ENCODE results near the gene MYRF.

MYRF gene

GRCh38 chr11:61832207-61832606, 79.8 kb downstream of the MYRF start:
- TF ChIP-seq, protein P1, sequence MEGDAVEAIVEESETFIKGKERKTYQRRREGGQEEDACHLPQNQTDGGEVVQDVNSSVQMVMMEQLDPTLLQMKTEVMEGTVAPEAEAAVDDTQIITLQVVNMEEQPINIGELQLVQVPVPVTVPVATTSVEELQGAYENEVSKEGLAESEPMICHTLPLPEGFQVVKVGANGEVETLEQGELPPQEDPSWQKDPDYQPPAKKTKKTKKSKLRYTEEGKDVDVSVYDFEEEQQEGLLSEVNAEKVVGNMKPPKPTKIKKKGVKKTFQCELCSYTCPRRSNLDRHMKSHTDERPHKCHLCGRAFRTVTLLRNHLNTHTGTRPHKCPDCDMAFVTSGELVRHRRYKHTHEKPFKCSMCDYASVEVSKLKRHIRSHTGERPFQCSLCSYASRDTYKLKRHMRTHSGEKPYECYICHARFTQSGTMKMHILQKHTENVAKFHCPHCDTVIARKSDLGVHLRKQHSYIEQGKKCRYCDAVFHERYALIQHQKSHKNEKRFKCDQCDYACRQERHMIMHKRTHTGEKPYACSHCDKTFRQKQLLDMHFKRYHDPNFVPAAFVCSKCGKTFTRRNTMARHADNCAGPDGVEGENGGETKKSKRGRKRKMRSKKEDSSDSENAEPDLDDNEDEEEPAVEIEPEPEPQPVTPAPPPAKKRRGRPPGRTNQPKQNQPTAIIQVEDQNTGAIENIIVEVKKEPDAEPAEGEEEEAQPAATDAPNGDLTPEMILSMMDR (IDR thresholded peaks at IDR 0.05; ENCODE audit: unreplicated experiment in 3 of 3), result no peak
- Mint-ChIP-seq H3K9me3 (no peaks in the 10 kb centered on the region), H3K4me3 (peak overlapping the region; percentile 58 to 84 (median 75)), H3K27ac (peak overlapping the region; percentile 4 to 81 (median 45)), H3K4me1 (peaks cover 56% of the 10 kb centered on the region), H3K36me3 (ENCODE audit: low read depth) (peaks cover 15% of the 10 kb centered on the region), H3K27me3 (ENCODE audit: low read depth) (no peaks in the 10 kb centered on the region)

DNA sequence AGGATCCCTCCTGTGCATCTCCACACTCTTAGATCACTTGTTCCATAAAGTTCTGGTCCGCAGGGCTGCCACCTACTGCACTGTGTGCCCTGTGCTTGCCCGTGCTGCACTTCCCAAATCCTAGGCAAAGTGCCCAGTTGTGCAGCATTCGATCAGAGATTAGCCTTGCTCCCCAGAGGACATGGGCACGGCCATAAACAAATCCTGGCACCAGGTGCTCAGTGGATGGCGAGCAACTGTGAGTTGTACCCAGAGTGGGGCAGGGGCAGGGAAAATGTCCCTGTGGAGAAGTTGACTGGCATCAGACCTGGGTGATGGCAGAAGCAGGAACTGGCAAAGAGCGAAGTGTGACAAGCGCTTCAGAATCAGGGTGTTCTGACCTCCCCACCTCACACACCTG, 80.3 kb downstream of the MYRF start:
- TF ChIP-seq, protein P1 (IDR thresholded peaks at IDR 0.05; ENCODE audit: unreplicated experiment in 3 of 3), result no peak
- Mint-ChIP-seq H3K9me3 (no peaks in the 10 kb centered on the region), H3K27me3 (ENCODE audit: low read depth) (no peaks in the 10 kb centered on the region), H3K27ac (peak overlapping the region; percentile 58 to 71 (median 66)), H3K36me3 (ENCODE audit: low read depth) (peaks cover 15% of the 10 kb centered on the region), H3K4me1 (peaks cover 55% of the 10 kb centered on the region), H3K4me3 (peak overlapping the region in 2 of 3 experiments; percentile 54 to 61)

- H3K27me3 Mint-ChIP-seq (ENCODE audit: low read depth), result no peaks in the 10 kb centered on the region
- peaks cover 21% of the 10 kb centered on the region for H3K36me3 Mint-ChIP-seq (ENCODE audit: low read depth)
- H3K4me3 Mint-ChIP-seq, result no peak overlapping the region
- peak overlapping the region; percentile 71 to 87 (median 82) for H3K27ac Mint-ChIP-seq
- TF ChIP-seq, protein P1 (IDR thresholded peaks at IDR 0.05; ENCODE audit: unreplicated experiment in 3 of 3), result no peak
- no peaks in the 10 kb centered on the region for H3K9me3 Mint-ChIP-seq
- peaks cover 55% of the 10 kb centered on the region for H3K4me1 Mint-ChIP-seq
Observed at GRCh38 chr11:61833471-61833870, 81.0 kb downstream of the MYRF start.

DNA sequence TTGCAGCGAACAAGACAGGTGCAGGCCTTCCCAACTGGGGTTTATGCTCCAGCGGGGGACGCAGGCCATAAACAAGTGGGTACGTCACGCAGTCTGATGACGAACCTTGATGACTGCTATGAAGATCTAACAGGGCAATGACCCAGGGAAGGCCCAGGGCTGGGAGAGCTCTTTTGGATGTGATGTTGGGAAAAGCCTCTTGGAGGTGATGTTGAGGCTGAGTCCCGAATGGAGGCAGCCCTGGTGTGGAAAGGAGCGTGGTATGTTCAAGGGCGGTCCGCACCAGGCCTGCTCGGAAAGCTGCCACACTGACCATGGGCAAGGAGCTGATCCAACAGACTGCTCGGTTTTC, 81.5 kb downstream of the MYRF start:
- Mint-ChIP-seq H3K27ac (peak overlapping the region; percentile 71 to 87 (median 82)), H3K27me3 (ENCODE audit: low read depth) (no peaks in the 10 kb centered on the region), H3K4me1 (peaks cover 55% of the 10 kb centered on the region), H3K9me3 (no peaks in the 10 kb centered on the region), H3K4me3 (no peak overlapping the region), H3K36me3 (ENCODE audit: low read depth) (peaks cover 25% of the 10 kb centered on the region)
- TF ChIP-seq, protein P1 (IDR thresholded peaks at IDR 0.05; ENCODE audit: unreplicated experiment in 3 of 3), result no peak

GRCh38 chr11:61834278-61835048, 82.0 kb downstream of the MYRF start:
- peaks cover 31% of the 10 kb centered on the region for H3K36me3 Mint-ChIP-seq (ENCODE audit: low read depth)
- H3K4me1 Mint-ChIP-seq, result peaks cover 51% of the 10 kb centered on the region
- no peaks in the 10 kb centered on the region for H3K9me3 Mint-ChIP-seq
- H3K4me3 Mint-ChIP-seq, result no peak overlapping the region
- no peaks in the 10 kb centered on the region for H3K27me3 Mint-ChIP-seq (ENCODE audit: low read depth)
- peak overlapping the region; percentile 71 to 96 (median 82) for H3K27ac Mint-ChIP-seq
- TF ChIP-seq, protein P1 (IDR thresholded peaks at IDR 0.05; ENCODE audit: unreplicated experiment in 3 of 3), result no peak

DNA sequence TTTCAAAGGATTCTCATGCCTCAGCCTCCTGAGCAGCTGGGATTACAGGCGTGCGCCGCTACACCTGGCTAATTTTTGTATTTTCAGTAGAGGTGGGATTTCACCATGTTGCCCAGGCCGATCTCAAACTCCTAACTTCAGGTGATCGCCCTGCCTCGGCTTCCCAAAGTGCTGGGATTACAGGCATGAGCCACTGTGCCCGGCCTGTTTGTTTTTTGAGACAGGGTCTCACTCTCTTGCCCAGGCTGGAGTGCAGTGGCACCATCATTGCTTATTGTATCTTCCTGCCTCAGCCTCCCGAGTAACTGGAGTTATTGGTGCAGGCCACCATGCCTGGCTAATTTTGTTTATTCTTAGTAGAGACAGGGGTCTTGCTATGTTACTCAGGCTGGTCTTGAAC, 83.8 kb downstream of the MYRF start:
- Mint-ChIP-seq H3K36me3 (ENCODE audit: low read depth) (peaks cover 47% of the 10 kb centered on the region), H3K27me3 (ENCODE audit: low read depth) (no peaks in the 10 kb centered on the region), H3K27ac (peak overlapping the region in 2 of 3 experiments; percentile 38 to 54), H3K9me3 (no peaks in the 10 kb centered on the region), H3K4me1 (peaks cover 36% of the 10 kb centered on the region), H3K4me3 (no peak overlapping the region)
- TF ChIP-seq, protein P1 (IDR thresholded peaks at IDR 0.05; ENCODE audit: unreplicated experiment in 3 of 3), result no peak

All from nephron (organoid).